IPS-11a (cell line): Measurements from ENCODE around the gene HOXA6.

Experiments used
- H3K4me3 ChIP-seq: one replicate; pipeline ENCODE4 v1.5.1; 2013; ENCODE audit warnings: low read depth, low read length, control low read depth

HOXA6 gene

GRCh38 chr7:27173956-27174873 is 26.6 kb upstream of the HOXA6 start, which contains the start of gene HOXA10:
TSS of gene HOXA10 (minus strand) at chr7:27174320. CDS start at chr7:27174306, 14 bp downstream.
- no peak within 1 kb of the TSS for H3K4me3 ChIP-seq

GRCh38 chr7:27173511-27173955 is 26.0 kb upstream of the HOXA6 start:
- no peak overlapping the region for H3K4me3 ChIP-seq

- no peak overlapping the region for H3K4me3 ChIP-seq
These were observed 25.4 kb upstream of the HOXA6 start for GRCh38 chr7:27172823-27173510.

- no peak overlapping the region for H3K4me3 ChIP-seq
These were observed 24.8 kb upstream of the HOXA6 start for GRCh38 chr7:27172315-27172774.

- no peak overlapping the region for H3K4me3 ChIP-seq
These were observed 24.2 kb upstream of the HOXA6 start for GRCh38 chr7:27171637-27172314.

GRCh38 chr7:27171325-27171636 is 23.7 kb upstream of the HOXA6 start:
- no peak overlapping the region for H3K4me3 ChIP-seq

- H3K4me3 ChIP-seq = no peak overlapping the region
These were observed 23.1 kb upstream of the HOXA6 start for GRCh38 chr7:27170426-27171324.

- no peak overlapping the region for H3K4me3 ChIP-seq
These were observed 22.3 kb upstream of the HOXA6 start for GRCh38 chr7:27169658-27170425.

- no peak overlapping the region for H3K4me3 ChIP-seq
These were observed 20.8 kb upstream of the HOXA6 start for GRCh38 chr7:27168265-27168947.

- H3K4me3 ChIP-seq = no peak overlapping the region
These were observed 20.3 kb upstream of the HOXA6 start for GRCh38 chr7:27167916-27168264.

- H3K4me3 ChIP-seq = no peak overlapping the region
These were observed 19.2 kb upstream of the HOXA6 start for GRCh38 chr7:27166531-27167505.

GRCh38 chr7:27165996-27166530 is 18.5 kb upstream of the HOXA6 start:
- H3K4me3 ChIP-seq = no peak overlapping the region

- no peak within 1 kb of the TSS for H3K4me3 ChIP-seq
These were observed 17.8 kb upstream of the HOXA6 start, which contains the start of gene HOXA9 for GRCh38 chr7:27165089-27165995. TSS of gene HOXA9 (minus strand) at chr7:27165537. CDS start at chr7:27165457, 80 bp downstream.

GRCh38 chr7:27164367-27165088 is 17.0 kb upstream of the HOXA6 start:
- no peak overlapping the region for H3K4me3 ChIP-seq

GRCh38 chr7:27164045-27164366 is 16.4 kb upstream of the HOXA6 start:
- no peak overlapping the region for H3K4me3 ChIP-seq
